NCI-H1417 treated with DMSO at 0.1 percent for 48 hours (cell line): ENCODE results near the gene IL22RA2.
"Not testable (repeated sequence)": the region's sequence is repeated elsewhere in the genome, so short reads cannot be mapped to it uniquely, and the experiment has no call there.

Source experiments
- DNase-seq: peaks from one replicate; lab custom pipeline; 2025; lab: John Stamatoyannopoulos, UW

The IL22RA2 gene

DNA sequence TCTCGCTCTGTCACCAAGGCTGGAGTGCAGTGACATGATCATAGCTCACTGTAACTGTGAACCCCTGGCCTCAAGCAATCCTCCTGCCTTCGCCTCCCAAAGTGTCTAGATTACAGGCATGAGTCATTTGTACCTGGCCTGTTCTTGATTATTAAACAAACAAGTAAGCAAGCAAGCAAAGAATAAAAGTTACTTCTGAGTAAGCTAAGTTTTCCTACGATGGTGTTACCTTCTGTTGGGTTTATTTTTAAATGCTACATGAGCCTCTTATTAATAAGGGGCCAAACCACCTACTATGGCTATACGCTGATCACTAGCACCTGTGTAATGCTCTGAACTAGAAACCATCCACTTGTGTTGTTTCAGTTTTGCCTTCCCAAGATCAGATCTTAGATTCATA is 50.8 kb downstream of the IL22RA2 start:
- no peak for DNase-seq

DNA sequence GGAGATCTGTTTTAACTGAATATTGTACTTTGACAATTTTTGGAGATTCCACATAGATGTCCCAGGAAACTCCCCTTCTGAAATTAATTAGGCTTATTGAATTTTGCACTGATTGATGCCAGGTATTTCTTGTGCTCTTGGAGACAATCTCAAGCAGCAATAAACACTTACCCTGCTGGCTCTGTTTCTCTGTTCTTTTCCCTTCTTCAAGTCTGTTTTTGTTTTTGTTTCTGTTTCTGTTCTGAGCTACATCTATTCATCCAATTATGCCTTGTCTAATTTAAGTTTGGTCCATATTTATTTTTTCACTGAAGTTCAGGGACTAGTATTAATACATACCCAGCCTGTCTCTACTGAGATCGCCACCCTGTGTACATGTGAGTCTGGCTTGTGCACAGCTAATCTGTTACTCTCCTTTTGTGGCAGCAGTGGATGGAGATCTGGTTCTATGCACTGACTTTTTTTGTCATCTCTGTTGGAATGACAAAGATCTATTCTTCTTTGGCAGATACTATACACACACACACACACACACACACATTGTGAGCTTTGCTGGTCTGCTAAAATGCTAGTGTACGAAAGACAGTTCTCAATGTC is 51.9 kb downstream of the IL22RA2 start:
- no peak for DNase-seq

DNA sequence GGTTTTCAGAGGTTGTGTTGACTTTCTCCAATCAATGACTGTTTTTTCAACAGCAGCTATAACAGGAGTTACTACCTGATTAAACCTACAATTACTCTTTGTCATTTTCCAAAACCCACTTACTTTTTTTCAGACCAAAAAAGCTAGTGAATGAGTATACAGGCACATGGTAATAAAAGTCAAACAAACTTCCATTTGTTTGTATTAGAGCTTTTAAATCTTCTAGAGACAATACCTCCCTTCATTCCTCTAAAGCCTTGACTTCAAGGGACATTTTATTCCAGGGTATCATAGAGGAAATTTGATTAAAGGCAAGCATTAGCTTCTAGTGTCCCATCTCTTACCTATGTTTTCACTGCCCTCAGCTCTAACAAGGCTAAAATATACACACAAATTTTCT is 52.7 kb downstream of the IL22RA2 start:
- DNase-seq: no peak

DNA sequence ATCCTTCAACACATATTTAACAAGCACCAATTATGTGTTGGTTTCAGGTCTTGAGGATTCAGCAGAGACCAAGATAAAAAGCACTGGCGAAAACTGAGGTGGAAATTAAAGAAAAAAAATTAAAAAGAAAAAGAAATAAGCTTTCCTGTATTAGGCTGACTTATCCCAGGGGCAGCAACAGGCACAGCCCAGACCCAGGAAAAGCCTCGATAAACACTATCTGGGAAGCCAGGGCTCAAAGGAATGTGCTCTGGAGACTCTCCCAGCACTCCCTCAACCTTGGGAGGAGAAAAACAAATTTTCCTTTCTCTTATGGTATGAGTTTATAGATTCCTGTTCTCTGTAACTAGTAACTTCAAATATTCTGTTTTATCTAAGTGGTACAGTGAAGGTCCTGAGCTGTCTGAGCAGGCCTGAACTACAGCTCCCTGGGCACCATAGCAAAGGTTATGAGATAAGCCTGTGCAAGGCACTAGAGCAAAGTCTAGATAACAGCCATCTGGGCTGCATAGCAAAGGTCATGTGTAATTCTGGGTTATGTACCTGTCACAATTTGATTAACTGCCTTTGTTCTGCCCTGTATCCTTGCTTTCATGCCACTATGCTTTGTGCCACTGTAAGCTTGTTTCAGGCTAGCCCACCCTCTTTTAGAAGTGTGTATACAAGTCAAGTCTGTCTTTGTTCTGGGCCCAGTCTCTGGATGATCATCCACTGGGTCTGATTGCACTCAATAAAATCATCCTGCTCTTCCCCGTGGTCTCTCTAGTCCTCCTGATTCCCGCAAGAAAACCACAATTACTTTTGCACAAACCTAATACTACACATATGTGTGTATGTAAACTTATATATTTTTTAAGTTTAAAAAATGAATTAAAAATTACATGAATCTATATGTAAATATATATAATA is 54.0 kb downstream of the IL22RA2 start:
- DNase-seq: no peak

DNA sequence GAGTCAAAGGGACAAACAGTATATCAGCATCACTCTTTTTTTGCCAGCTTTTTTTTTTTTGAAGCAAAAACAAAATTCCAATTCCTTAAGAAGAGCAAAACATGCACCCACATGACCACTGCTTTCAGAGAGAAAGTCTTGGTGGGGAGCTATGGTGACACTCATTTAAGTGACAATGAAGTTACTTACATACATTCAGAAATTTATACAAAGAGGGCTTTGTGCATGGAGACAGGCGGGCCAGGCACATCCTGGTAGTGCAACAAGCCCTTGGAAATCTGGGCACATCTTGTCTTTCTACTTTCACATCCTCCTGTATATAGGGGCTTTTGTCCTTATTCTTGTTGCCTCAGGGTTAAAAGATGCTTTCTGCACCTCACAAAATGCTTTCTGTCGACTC is 55.9 kb downstream of the IL22RA2 start:
- DNase-seq: no peak

DNA sequence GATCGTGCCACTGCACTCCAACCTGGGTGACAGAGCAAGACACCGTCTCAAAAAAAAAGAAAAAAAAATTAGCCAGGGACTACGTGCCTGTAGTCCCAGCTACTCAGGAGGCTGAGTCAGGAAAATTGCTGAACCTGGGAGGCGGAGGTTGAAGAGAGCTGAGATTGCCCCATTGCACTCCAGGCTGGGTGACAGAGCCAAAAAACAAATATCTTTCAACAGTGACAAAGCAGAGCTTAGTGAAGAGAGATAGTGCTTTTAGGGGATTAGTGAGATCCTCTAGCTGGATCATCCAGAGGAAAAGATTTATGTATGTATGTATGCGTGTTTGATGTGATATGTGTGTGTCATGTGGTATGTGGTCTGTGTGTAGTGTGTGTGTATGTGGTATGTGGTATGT is 56.6 kb downstream of the IL22RA2 start:
- no peak for DNase-seq

DNA sequence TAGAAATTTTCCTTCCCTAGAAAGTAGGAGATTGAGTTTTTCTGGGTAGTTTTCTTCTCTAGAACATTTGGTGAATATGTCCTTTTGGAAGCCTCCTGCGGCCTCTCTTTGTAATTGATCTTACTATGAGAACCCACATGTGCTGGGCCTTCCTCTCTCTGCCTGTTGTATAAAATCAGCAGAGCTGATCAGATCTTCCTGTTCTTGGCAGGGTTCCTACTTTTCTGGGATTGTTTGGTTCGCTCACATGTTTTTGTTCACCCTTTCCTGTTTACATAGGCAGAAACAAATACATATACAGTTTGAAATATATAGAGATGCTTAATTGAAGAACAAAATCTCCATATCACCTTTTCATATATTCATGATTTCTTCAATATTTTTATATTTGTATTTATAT is 57.8 kb downstream of the IL22RA2 start:
- no peak for DNase-seq

DNA sequence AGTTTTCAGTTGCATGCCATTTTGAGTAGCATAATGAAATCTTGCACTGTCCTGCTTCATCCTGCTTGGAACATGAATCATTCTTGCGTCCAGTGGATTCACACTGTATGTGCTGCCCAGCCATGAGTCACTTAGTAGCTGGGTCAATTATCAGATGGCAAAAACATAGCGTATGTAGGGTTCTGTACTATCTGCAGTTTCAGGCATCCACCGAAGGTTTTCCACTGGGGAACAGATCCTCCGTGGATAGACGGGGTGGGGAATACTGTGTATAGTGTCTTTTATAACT is 61.4 kb downstream of the IL22RA2 start:
- DNase-seq: no peak

DNA sequence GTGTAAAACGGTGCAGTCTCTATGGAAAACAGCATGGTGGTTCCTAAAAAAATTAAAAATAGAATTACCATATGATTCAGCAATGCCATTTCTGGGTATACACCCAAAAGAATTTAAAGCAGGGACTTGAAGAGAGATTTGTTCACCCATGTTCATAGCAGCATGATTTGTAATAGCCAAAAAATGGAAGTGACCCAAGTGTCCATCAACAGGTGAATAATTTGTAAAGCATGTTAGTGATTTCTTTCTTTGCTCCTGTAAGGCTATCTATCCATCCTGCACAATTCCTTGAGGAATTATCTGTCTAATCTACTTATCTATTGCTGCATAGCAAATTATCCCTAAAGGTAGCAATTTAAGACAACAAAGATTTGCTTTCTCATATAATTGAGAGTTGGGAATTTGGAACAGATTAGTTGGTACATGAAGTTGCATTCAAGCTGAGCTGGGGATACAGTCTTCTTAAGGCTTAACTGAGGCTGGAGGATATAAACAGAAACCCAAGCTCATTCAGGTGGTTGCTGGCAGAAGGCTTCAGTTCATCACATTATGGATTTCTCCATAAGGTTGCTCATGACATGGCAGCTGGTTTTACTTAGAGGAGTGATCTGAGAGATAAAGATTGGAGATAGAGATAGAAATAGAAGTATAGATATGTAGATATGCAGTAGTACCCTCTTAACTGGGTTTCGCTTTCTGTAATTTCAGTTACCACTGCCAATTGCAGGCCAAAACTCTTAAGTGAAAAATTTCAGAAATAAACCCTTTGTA is 62.0 kb downstream of the IL22RA2 start:
- DNase-seq: no peak

DNA sequence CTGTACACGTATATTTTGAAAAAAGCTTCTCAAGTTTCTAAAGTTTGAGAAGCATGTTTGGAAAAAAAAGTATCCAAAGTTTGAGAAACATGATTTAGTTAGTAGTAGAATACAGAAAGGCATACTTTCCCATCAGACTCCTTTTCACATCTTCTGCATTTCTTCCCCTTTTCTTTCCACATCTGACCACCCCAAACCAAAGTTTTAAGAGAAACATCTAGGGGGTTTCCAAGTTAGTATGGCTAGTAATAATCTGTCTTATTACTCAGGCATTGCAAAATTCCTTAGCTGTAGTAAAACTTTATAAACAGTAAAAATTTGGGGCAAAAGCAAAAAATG is 65.7 kb downstream of the IL22RA2 start:
- DNase-seq: no peak

DNA sequence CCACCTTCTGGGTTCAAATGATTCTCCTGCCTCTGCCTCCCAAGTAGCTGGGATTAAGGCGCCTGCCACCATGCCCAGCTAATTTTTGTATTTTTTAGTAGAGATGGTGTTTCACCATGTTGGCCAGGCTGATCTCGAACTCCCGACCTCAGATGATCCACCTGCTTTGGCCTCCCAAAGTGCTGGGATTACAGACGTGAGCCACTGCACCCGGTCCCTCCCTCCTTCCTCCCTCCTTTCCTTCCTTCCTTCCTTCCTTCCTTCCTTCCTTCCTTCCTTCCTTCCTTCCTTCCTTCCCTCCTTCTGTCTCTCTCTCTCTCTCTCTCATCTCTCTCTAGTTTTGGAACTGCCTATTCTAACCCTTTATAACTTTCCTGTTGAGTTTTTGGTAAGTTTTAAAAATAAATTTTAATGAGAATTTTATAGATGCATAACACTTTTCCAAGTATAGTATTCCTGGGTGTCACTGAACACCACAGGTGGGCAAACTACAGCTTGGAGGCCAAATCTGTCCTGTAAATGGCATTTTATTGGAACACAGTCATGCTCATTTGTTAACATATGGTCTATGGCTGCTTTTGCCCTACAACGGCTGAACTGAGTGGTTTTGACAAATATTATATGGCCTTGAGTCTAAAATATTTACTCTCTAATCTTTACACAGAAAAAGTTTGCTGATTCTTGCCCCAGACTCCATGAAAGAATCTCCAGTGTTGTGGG is 66.2 kb downstream of the IL22RA2 start:
- DNase-seq: not testable (repeated sequence)

DNA sequence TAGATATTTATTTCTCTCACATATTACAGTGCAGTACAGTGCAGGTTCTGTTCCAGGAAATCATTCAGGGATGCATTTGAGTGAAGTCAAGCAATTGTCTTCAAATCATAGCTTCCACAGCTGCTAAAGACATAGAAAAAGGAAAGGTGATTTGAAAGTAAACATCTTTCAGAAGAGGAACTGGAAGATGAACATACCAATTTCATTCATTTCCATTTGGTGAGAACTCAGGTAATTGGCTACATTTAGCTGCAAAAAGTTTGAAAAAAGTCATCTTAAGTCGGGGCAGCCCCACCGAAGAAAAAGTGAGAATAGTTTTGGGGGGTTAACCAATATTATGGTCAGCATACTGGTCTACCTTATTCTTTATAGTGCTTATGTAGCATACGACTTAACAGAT is 67.3 kb downstream of the IL22RA2 start:
- no peak for DNase-seq

DNA sequence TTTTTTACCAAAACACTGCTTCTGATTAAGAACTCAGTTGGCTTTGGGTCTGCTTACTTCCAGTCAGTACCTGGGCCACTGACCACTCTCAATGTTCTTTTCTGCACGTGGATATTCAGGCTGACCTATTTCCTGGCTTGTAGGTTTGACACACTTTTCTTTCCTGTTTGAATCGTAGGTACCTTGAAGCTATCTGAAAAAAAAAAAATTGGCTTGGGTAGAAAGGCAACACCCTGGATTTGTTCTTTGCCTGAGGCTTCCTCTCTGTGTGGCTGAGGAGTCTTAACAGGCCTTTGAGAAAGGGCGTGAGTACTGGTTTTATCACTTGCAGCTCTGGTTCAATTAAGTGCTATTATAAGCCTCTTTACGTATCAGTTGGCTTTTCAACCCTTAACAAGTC is 68.1 kb downstream of the IL22RA2 start:
- no peak for DNase-seq

DNA sequence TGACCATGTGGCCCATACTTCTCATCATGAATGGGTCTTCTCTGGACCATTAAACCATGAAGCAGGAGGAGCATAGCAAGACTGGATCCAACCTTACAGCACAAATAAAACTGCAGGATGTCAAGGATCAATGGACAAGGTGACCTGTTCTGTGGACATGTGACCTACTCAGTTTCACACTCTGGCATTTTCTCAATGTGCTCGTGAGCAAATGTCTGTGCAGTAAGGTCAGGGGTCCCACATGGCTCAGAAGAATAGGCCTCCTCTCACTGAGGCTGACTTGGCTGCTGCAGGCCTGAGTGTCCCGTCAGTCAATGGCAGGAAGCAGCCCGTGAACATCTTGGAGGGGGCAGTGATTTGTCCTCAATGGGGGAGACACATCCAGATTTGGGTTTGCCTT is 68.5 kb downstream of the IL22RA2 start:
- DNase-seq: no peak

DNA sequence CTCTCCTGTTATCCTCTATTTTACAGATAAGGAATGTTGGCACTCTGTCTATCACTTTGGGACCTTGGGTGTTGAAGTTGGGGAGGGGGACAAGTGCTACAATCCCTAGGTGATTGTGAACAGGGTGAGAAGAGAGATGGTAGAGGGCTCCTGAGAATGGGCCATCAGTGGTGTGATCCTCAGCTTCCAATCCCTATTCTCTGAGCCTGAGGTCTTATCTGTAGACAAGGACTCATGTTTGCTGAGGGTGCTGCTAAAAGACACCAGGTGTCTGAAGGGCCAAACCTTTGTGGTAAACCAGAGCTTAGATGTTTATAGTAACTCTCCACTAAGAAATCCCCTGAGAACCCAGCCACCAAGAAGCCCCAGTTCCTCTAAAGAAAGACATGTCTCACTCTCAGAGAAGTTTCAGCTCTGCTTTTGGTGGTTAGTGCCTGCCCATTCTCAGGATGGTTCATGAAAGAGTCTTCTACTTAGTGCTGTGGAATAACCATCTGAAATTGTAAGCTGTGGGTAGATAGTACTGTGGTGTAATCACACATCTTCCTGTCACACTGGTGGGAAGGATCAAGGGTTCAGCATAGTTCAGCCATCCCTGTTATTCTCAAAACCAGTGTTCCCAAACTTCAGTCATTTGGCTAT is 70.5 kb downstream of the IL22RA2 start:
- DNase-seq: no peak

DNA sequence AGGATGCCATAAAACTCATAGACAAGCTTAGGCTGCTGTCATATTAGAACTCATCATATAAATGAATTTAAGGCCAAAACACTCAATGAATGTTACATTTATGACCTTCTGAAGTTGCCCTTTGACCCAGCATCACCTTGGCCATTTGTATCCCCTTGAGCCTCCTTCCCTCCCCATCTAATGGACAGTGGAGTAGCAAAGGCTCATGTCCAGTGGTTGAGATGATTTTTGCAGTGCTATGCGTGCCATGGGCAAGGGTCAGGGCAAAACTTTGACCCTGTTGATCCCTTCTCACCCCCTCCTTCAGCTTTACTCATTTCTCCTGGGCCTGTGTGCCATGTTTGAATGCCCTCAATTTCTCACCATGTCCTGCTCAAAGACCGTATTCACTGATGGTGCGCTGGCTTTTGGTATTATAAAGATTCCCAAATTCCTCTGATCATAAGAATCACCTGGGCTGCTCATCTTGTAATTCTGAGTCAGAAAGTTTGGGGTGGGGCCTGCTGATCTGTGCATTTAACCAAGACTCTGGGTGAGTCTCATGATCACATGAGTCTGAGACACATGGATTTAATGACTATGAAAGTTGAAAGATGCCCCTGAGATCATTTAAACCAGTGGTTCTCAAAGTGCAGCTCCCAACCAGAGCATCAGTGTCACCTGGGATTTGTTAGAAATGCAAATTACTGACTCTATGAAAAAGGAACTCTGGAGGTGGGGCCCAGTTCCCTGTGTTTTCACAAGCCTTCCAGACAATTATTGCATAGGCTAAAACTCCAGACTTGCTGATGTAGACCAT is 71.2 kb downstream of the IL22RA2 start:
- no peak for DNase-seq

DNA sequence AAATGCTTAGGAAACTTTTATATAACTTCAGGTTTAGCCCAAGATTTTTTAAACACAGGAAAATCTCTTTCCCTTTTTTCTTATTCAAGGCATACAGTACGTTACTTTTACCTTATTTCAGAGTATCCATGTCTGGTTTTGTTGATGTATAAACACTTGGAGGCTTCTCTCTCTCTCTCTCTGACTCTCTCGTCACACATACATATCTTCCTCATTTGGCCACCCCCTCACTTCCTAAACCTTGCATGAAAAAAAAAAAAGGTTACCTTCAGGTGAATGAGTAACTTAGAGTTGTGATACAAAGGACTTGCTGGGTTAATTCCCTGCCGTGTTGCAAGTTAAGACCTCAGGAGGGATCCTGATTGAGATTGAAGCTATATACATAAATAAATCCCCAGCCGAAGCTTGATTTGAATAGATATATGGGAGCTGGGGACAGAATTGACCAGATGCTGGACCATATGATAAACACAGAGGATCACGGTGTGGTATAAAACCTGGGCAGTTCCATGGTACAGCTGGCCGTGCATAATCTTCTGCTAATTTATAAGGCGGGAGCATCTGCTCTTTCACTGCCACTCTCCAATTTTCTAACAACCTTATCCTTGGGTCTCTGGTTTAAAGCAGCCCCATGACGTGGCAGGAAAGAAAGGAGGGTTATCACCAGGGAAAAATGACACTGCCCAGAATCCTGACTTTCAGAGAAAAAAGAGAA is 73.6 kb downstream of the IL22RA2 start:
- DNase-seq: no peak

DNA sequence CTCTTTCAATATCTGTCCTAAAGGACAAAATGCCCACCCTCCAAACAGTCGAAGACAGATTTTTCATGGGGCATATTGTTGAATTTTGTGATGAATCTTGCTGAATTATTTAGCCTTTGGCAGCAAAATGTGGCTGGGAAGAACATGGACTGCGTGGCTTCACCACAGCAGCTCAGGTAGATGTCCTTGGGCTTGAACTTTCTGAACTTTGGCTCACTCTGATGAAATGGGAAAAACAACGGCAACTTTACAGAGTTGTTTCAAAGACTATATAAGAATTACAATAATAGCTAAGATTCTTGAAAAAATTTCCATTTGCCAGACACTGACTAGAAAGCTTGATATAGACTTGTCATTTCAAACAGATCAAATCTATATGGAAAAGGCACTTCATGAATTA is 75.9 kb downstream of the IL22RA2 start:
- DNase-seq: no peak

DNA sequence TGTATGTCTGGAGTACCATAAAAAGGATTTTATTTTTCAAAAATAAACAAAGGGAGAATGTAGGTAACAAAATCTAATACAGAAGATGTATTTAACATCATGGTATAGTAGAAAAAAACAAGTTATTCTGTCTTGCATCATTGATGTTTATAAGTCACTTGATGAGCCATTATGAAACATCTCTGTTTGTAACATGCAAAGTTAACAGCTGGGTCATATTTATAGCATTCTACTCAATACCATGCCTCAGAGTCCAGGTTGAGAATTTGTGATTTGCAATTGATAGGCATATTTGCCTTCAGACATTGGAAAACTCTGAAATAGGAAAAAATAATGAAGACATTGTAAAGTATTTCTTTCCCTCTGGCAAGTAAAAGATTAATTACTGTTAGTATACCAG is 76.4 kb downstream of the IL22RA2 start:
- DNase-seq: no peak

DNA sequence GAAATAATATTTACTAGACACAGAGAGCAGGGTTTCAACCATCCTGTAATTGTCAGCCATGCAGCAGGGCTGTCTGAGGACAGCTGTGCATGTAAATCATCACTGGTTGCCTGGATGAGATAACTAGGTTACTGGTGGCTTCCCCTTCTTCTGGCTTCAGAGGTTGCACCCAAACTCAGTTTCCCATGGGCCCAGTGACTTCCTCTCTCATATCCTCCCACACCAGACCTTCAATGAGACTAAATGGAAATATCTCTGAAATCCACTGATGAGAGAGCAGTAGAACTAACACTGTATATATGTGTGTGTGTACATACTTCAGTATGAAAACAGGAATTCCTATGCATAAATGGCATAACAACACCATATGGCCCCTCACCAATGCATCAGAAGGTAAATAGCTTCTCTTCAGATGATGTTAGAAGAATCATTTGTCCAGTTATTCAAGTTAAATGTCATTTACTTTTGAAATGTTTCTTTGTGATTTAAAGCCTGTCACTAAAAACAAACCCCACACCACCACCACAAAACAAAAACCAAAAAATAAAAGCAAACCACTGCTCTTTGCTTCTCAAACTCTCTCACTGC is 77.7 kb downstream of the IL22RA2 start:
- DNase-seq: no peak
